KOPT-K1 (cell line): ENCODE results near the gene PKDCC.
"Not testable (repeated sequence)": the region's sequence is repeated elsewhere in the genome, so short reads cannot be mapped to it uniquely, and the experiment has no call there.

Source experiments
- H3K27ac ChIP-seq: fragments of 200-600 bp; sonication (generic); 2 replicates; pipeline ENCODE4 v1.5.1; 2016; ENCODE audit warnings: antibody characterized with exemption, mild to moderate bottlenecking, low read depth, low read length; ENCODE audit not compliant: poor library complexity, severe bottlenecking
- H3K36me3 ChIP-seq: fragments of 200-600 bp; sonication (generic); 2 replicates; pipeline ENCODE4 v1.5.1; 2017; ENCODE audit warnings: antibody characterized with exemption, mild to moderate bottlenecking, low read length, moderate library complexity; ENCODE audit not compliant: insufficient read depth
- H3K9me3 ChIP-seq: fragments of 200-600 bp; sonication (generic); 2 replicates; pipeline ENCODE4 v1.5.1; 2017; ENCODE audit warnings: antibody characterized with exemption, low read length, mild to moderate bottlenecking; ENCODE audit not compliant: insufficient read depth, poor library complexity, severe bottlenecking

PKDCC gene

GRCh38 chr2:42063431-42064171, 15.8 kb downstream of the PKDCC start:
- Histone ChIP-seq H3K9me3 (no peaks in the 10 kb centered on the region), H3K27ac (no peak overlapping the region)

GRCh38 chr2:42064417-42064942, 16.7 kb downstream of the PKDCC start:
- no peaks in the 10 kb centered on the region for H3K36me3 ChIP-seq
- H3K9me3 ChIP-seq, result no peaks in the 10 kb centered on the region
- H3K27ac ChIP-seq, result no peak overlapping the region

More at GRCh38 chr2:42063431-42064171, 15.8 kb downstream of the PKDCC start:
- no peaks in the 10 kb centered on the region for H3K36me3 ChIP-seq

- H3K27ac ChIP-seq, H3K9me3 ChIP-seq, H3K36me3 ChIP-seq: not testable (repeated sequence)
Observed at GRCh38 chr2:42065753-42066152, 17.9 kb downstream of the PKDCC start.

GRCh38 chr2:42067001-42067400, 19.2 kb downstream of the PKDCC start:
- not testable (repeated sequence) for H3K36me3 ChIP-seq, H3K27ac ChIP-seq, H3K9me3 ChIP-seq

- H3K27ac ChIP-seq, result no peak overlapping the region
Observed at GRCh38 chr2:42067521-42067920, 19.7 kb downstream of the PKDCC start.

GRCh38 chr2:42068571-42069178, 20.9 kb downstream of the PKDCC start:
- H3K9me3 ChIP-seq, result no peaks in the 10 kb centered on the region
- H3K36me3 ChIP-seq, result no peaks in the 10 kb centered on the region
- no peak overlapping the region for H3K27ac ChIP-seq

More at GRCh38 chr2:42067521-42067920, 19.7 kb downstream of the PKDCC start:
- Histone ChIP-seq H3K36me3 (no peaks in the 10 kb centered on the region), H3K9me3 (no peaks in the 10 kb centered on the region)

GRCh38 chr2:42069568-42069967, 21.7 kb downstream of the PKDCC start:
- no peaks in the 10 kb centered on the region for H3K36me3 ChIP-seq
- H3K9me3 ChIP-seq, result no peaks in the 10 kb centered on the region
- no peak overlapping the region for H3K27ac ChIP-seq

- H3K27ac ChIP-seq, result no peak overlapping the region
- H3K9me3 ChIP-seq, result no peaks in the 10 kb centered on the region
- H3K36me3 ChIP-seq, result no peaks in the 10 kb centered on the region
Observed at GRCh38 chr2:42071791-42072190, 24.0 kb downstream of the PKDCC start.

- H3K27ac ChIP-seq, result no peak overlapping the region
- no peaks in the 10 kb centered on the region for H3K9me3 ChIP-seq
- no peaks in the 10 kb centered on the region for H3K36me3 ChIP-seq
Observed at GRCh38 chr2:42072349-42073118, 24.7 kb downstream of the PKDCC start.

- no peaks in the 10 kb centered on the region for H3K36me3 ChIP-seq
- H3K27ac ChIP-seq, result no peak overlapping the region
- no peaks in the 10 kb centered on the region for H3K9me3 ChIP-seq
Observed at GRCh38 chr2:42073739-42074503, 26.1 kb downstream of the PKDCC start.

GRCh38 chr2:42074661-42075060, 26.8 kb downstream of the PKDCC start:
- no peak overlapping the region for H3K27ac ChIP-seq
- H3K36me3 ChIP-seq, result no peaks in the 10 kb centered on the region
- H3K9me3 ChIP-seq, result no peaks in the 10 kb centered on the region

- Histone ChIP-seq H3K36me3 (no peaks in the 10 kb centered on the region), H3K27ac (no peak overlapping the region), H3K9me3 (no peaks in the 10 kb centered on the region)
Observed at GRCh38 chr2:42076357-42077225, 28.8 kb downstream of the PKDCC start.

- no peak overlapping the region for H3K27ac ChIP-seq
Observed at GRCh38 chr2:42077343-42077742, 29.5 kb downstream of the PKDCC start.

GRCh38 chr2:42079737-42080287, 32.0 kb downstream of the PKDCC start:
- Histone ChIP-seq H3K36me3 (no peaks in the 10 kb centered on the region), H3K9me3 (no peaks in the 10 kb centered on the region), H3K27ac (no peak overlapping the region)

More at GRCh38 chr2:42077343-42077742, 29.5 kb downstream of the PKDCC start:
- Histone ChIP-seq H3K36me3 (no peaks in the 10 kb centered on the region), H3K9me3 (no peaks in the 10 kb centered on the region)
